GM04503 (cell line): ENCODE results near the gene CHMP4A.
A peak's percentile ranks its signal among the peaks of the same experiment; 100 is the strongest.

Source experiments
- DNase-seq: peaks from one replicate; pipeline ENCODE4 v3.0.0-alpha.2; 2012; ENCODE audit warnings: low read depth

The CHMP4A gene

DNA sequence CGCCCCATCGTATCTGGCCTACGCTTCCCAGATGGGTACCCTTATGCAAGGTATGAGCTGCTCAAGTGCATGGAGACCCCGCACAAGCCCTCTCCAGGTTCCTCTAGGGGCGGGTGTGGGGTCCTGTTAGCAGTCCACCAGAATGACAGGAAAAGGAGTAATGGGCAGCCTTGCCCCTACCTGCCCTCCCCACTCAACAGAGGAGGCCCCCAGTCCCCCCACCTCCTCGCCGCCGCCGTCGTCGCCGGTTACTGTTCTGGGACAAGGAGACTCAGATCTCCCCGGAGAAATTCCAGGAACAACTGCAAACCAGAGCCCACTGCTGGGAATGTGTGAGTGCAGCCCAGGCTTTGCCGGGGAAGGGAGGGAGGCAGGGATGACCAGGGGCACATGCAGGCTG is 35.4 kb downstream of the CHMP4A start:
- DNase-seq = no peak

DNA sequence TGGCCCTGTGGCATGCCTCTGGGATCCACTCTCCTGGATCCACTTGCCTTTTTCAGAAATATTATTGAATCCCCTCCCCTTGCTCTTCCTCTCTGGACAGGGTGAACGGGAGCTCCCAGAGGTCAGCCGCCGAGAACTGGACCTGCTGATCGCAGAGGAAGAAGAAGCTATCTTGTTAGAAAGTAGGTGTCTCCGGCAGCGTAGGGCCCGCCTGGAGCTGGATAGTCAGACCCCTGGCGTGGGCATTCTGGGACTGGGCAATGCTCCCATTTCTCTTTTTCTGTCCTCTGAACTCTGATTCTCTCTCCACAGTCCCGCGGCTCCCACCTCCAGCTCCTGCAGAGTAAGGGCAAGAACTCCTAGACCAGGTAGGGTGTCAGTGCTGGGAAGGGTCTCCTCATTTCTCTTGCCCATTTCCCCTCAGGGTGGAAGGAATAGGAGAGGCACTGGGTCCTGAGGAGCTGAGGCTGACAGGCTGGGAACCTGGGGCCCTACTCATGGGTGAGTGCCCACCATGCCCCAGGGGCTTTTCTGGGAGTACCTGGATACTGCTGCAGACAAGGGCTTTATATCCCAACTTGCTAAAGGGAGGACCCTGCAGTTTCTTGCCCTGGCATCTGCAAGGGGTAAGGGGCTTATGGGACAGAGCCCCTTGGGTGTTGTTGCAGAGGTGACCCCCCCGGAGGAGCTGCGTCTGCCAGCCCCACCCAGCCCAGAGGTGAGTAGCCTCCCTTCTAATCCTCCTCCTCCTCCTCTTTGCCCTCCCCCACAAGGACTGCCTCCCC is 36.1 kb downstream of the CHMP4A start:
- no peak for DNase-seq

DNA sequence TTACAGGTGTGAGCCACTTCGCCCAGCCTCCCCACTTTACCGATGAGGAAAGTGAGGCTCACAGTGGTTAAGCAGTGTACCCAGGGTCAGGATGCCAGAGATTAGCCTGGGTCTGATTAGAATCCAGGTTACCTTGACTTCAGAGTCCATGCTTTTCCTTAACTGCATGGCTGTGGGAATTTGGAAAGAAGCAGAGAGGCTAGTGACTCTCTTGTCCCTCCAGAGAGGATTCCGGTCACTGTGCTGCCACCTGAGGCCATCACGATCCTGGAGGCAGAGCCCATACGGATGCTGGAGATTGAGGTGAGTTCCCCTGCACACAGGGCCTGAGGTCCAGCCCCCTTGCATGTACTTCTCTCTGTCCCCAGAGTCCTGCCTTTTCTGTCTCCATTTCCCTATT is 36.7 kb downstream of the CHMP4A start:
- no peak for DNase-seq

DNA sequence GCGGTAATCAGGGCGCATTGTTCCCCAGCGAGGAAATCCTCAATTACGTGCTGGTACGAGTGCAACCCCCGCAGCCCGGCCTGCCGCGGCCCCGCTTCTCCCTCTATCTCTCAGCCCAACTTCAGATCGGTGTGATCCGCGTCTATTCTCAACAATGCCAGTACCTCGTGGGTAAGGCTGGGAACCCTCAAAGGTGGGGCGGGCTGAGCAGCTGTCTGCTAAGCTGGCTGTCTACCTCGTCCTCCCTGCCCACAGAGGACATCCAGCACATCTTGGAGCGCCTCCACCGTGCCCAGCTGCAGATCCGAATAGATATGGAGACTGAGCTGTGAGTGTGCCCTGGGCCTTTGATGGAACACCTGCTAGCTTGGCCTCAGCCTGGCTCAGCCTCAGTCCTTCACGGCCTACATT is 40.4 kb downstream of the CHMP4A start:
- no peak for DNase-seq

DNA sequence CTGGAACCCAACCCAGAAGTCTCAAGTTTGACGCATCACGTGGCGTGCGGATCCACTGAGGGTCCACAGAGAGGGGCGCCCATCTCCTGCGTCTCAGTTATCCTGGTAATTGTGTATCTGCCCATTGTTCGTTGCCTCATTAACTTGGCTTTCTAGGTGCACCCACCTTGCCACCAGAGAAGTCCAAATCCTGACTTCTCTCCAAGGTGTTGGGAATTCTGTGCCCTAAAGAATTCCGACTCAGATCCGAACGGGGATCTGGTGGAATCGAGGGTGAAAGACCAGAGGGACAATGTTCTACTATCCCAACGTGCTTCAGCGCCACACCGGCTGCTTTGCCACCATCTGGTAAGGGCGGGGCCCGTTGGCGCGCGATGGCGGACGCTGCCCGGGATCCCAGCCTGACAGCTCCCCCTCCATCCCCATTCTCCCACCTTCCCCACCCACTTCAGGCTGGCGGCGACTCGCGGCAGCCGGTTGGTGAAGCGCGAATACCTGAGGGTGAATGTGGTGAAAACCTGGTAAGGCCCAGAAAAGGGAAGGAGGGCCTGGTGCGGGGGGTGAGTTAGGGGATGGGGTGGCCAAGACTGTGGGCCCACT is 40.9 kb downstream of the CHMP4A start:
- DNase-seq = no peak

DNA sequence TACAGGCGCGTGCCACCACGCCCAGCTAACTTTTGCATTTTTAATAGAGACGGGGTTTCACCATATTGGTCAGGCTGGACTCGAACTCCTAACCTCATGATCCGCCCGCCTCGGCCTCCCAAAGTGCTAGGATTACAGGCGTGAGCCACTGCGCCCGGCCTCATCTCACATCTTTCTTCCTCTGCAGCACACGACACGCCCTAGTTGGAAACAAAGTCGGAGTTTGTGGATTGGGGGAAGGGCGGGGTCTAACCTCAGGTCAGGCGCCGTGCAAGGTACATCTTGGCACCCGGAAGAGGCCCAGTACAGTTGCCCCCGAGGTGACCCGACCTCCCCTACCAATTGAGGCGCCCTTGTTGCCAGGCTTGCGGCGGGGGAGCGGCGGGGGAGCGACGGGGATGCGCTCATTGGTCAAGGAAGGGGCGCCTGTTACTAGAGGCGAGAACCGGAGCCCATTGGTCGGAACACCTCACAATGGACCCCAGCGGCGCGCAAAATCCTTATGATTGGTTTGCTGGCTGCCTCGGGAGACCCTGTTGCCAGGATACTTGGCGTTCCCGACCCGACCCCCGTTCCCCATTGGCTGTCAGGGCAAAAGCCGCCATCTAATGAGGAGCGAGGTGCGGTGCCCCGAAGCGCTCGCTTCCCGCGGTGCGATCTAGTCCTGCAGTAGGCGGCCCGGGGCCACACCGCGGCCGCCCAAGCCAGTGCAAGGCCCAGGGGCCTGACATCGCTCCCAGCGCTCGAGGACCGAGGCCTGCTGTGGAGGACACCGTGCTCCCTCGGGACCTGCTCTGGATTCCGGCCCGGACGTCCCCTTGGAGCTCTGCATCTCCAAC is 41.6 kb downstream of the CHMP4A start, which contains the start of gene REC8:
REC8 (plus strand) TSS at position 659 of the 839 bp plus-strand sequence. CDS start 473 bp downstream, outside the sequence.
- no peak for DNase-seq

DNA sequence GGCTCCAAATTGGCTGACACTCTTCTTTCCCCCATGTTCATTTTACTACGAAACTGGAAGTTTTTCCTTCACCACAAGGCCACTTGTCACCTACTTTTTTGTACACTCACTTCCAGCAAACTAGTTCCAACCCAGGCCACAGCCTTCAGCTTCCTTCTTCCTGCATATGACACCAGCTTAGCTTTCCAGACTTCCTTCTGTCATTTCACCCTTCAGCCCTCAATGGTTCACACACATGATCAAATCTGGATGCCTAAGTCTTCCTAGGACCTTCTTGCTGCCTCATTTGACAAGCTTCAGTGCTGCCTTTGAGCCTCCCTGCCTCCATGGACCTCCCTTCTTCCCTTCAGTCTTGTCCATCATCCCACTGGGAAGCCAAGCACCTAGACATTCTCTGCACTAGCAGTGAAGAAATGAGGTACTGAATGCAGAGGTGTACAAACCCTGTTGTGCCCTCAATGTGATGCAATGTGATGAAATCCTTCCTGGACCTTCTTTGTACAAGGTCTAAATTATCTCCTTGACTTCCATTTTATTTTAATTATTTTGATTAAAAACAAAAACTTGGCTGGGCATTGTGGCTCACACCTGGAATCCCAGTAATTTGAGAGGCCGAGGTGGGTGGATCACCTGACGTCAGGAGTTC is 45.7 kb downstream of the CHMP4A start:
- DNase-seq = no peak

DNA sequence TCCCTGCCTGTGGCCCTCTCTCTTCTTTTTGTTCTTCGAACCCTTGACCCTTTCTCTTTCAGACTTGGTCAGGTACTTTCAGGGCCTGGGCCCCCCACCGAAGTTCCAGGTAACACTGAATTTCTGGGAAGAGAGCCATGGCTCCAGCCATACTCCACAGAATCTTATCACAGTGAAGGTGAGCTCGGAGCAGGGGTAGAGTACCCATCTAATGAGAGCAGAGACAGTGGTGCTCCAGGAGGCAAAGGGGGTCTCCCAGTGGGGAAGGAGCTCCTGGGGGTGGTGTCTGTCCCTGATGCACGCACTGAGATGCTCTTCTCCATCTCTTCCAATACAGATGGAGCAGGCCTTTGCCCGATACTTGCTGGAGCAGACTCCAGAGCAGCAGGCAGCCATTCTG is 47.5 kb downstream of the CHMP4A start:
- no peak for DNase-seq

DNA sequence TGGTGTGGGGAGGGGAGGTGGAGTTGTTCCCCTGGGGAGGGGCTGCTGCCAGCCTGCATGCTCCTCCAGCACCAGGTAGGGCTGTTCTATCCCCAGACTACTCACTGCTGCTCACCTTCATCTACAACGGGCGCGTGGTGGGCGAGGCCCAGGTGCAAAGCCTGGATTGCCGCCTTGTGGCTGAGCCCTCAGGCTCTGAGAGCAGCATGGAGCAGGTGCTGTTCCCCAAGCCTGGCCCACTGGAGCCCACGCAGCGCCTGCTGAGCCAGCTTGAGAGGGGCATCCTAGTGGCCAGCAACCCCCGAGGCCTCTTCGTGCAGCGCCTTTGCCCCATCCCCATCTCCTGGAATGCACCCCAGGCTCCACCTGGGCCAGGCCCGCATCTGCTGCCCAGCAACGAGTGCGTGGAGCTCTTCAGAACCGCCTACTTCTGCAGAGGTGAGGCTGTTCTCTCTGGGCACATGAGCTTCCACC is 48.7 kb downstream of the CHMP4A start:
- DNase-seq = no peak

DNA sequence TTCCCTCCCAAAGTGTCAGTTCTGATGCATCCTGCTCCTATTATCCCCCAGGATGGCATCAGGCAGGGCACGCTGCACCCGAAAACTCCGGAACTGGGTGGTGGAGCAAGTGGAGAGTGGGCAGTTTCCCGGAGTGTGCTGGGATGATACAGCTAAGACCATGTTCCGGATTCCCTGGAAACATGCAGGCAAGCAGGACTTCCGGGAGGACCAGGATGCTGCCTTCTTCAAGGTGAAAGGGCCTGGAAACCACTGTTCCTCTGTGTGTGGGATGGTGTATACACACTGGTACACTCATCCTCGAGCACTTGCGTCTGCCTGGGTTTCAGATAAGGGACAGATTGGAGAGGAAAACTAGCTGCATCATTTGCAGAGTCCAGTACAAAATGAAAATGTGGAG is 51.2 kb downstream of the CHMP4A start:
- DNase-seq = no peak

DNA sequence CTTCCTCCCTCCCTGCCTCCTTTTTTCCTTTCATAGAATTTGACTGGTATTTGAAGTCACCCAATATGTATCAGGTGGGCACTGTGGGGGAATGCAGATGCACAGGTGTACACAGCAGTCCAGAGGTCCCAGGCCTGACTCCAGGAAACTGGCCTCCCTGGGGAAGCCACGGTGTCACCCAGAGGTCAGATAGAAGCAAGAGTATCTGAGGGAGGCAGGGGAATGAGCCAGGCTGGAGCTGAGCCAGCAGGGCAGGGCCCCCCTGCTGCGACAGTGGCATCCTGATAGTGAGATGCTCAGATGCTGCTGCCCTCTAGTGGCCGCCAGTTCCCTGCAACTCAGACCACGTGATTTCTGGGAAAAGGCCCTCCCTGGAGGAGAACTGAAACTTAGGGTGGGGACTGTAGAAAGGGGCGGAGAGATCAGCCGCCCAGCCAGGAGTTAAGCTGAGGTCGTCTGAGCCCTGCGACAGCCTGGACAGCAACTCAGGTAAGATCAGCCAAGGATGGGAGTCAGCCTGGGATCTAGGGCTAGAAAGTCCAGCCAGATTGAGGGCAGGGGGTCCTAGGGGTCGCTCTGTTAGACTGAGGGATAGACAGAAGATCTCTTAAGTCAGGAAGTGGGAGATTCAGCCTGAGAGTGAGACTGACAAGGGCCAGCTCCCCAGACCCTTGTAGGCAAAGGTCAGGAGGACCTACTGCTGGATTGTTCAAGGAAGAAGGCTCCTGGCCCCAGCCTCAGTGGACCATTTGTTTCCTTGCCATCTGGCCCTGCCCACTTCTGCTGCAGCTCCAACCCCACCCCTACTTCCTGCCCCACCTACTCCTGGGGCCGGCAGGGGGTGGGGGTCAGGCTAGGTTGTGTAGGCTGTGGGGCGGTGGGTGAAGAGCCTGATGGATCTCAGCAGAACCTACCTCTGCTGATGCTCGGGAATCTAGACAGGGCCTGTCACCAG is 52.2 kb downstream of the CHMP4A start, which contains the start of gene IRF9:
IRF9 (plus strand) TSS at position 416 of the 955 bp plus-strand sequence. CDS start 880 bp downstream, outside the sequence.
- DNase-seq = peak; percentile 80

DNA sequence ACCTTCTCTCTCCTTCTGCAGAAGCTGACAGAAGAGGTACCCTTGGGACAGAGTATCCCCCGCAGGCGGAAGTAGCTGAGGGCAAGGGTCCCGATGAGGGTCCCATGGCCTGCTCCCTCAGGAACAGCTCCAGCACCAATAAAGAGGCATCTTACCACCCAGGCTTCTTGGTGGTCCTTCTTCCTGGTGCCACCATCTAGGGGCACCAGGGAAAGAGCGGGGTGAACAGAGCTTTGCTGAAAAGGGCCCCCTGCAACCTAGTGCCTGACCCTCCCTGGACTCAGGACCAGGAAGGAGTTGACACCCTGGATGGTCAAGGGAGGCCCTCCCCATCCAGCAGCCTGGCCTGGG is 52.8 kb downstream of the CHMP4A start:
- no peak for DNase-seq

DNA sequence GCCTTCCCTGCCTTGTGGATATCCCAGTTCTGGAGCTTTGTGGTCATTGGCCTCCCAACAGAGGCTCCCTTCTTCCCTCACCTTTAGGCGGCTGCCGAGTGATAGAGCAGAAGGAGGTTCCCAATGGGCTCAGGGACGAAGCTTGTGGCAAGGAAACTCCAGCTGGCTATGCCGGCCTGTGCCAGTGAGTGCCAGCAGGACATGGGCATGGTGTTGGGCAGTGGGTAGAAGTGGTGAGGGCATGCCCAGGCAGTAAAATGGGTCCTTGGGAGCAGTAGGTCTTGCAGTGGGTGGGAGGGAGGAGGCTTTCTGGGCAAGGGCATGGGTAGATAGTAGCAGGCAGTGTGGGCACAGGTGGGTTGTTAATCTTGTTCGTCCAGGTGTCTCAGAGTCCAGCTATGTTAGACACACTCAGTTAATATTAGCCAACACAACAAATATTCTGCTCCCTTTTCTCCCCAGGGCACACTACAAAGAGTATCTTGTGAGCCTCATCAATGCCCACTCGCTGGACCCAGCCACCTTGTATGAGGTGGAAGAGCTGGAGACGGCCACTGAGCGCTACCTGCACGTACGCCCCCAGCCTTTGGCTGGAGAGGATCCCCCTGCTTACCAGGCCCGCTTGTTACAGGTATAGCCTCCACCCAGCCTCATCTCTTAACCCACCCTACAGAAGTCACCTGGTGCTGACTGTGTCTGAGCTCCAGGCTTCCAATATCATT is 53.4 kb downstream of the CHMP4A start:
- DNase-seq = no peak
